ENCODE results near the gene SUSD4. TPM values are rescaled to one million over a fixed set of nuclear protein-coding genes. Genes with fewer than 3 reads are reported as not detected.

The SUSD4 gene
- total RNA-seq, 4 donors from 2014 or later: 0.73 to 8.4 TPM; not detected in 2

GRCh38 chr1:223273511-223273910 lies 90.5 kb downstream of the SUSD4 start:
- H3K27ac ChIP-seq: no peak overlapping the region
- intact Hi-C loops (cut with DNase I; ENCODE audit: low total_unique reads): no loop called here
- H3K4me3 ChIP-seq: no peak overlapping the region
- no peaks in the 10 kb centered on the region for H3K27me3 ChIP-seq
- no peaks in the 10 kb centered on the region for H3K36me3 ChIP-seq
- no peaks in the 10 kb centered on the region for H3K4me1 ChIP-seq
- H3K9me3 ChIP-seq: no peaks in the 10 kb centered on the region
- no peak for DNase-seq
- TF ChIP-seq CTCF (IDR thresholded peaks at IDR 0.05): no peak
- no peak for TF ChIP-seq POLR2A (IDR thresholded peaks at IDR 0.05)

- Histone ChIP-seq H3K4me1 (no peaks in the 10 kb centered on the region), H3K27me3 (no peaks in the 10 kb centered on the region), H3K4me3 (no peak overlapping the region), H3K27ac (no peak overlapping the region), H3K36me3 (no peaks in the 10 kb centered on the region), H3K9me3 (no peaks in the 10 kb centered on the region)
- no peak for TF ChIP-seq POLR2A (IDR thresholded peaks at IDR 0.05)
- no peak for TF ChIP-seq CTCF (IDR thresholded peaks at IDR 0.05)
- intact Hi-C loops (cut with DNase I; ENCODE audit: low total_unique reads): no loop called here
- DNase-seq: no peak
Measured at GRCh38 chr1:223271085-223271781, 92.7 kb downstream of the SUSD4 start.

DNA sequence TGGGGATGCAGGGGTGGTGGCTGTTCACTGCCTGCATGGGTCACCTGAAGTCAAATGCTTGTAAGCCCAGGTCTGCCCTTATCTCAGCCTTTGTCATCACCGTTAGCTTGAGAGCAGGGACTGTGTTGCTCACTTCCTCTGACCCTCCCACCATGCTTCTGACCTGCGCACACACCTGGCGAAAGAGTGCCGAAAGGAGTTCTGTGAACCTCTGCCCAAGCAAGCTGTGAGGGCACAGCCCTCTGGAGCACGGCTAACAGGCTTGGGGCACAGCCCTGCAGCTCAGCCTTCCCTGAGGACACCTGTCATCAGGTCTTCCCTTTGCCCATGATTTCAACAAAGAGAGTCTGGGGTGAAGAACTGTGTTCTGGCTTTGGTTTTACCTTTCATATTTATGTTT lies 93.8 kb downstream of the SUSD4 start:
- no peaks in the 10 kb centered on the region for H3K9me3 ChIP-seq
- no peaks in the 10 kb centered on the region for H3K27me3 ChIP-seq
- no peaks in the 10 kb centered on the region for H3K36me3 ChIP-seq
- no peak for DNase-seq
- H3K4me1 ChIP-seq: no peaks in the 10 kb centered on the region
- intact Hi-C loops (cut with DNase I; ENCODE audit: low total_unique reads): no loop called here
- no peak overlapping the region for H3K4me3 ChIP-seq
- no peak for TF ChIP-seq CTCF (IDR thresholded peaks at IDR 0.05)
- TF ChIP-seq POLR2A (IDR thresholded peaks at IDR 0.05): no peak
- no peak overlapping the region for H3K27ac ChIP-seq

DNA sequence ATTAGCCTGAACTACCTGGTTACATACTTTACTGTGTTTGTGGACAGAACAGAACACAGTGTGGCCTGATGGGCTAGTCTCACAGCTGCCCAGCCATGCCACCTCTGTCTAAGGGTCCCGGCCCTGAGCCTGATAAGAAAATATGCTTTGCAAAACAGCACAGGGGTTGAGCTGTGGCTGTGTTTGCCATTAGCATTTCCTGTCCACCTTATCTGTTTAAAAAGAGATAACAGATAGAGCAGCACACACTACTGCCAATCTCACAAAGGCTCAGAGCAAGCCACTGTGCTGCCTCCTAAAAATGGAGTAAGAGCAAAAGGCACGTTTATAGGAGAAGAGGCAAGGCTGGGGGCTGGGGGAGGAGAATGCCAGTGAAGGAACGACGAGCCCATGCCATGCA lies 95.0 kb downstream of the SUSD4 start:
- Histone ChIP-seq H3K9me3 (no peaks in the 10 kb centered on the region), H3K4me1 (no peaks in the 10 kb centered on the region), H3K27me3 (no peaks in the 10 kb centered on the region), H3K36me3 (no peaks in the 10 kb centered on the region), H3K4me3 (no peak overlapping the region), H3K27ac (no peak overlapping the region)
- intact Hi-C loops (cut with DNase I; ENCODE audit: low total_unique reads): no loop called here
- TF ChIP-seq POLR2A (IDR thresholded peaks at IDR 0.05) (no peak), CTCF (IDR thresholded peaks at IDR 0.05) (no peak)
- DNase-seq: no peak

- Histone ChIP-seq H3K27ac (no peak overlapping the region), H3K36me3 (no peaks in the 10 kb centered on the region), H3K9me3 (no peaks in the 10 kb centered on the region), H3K4me1 (no peaks in the 10 kb centered on the region), H3K27me3 (no peaks in the 10 kb centered on the region), H3K4me3 (no peak overlapping the region)
- DNase-seq: no peak
- TF ChIP-seq CTCF (IDR thresholded peaks at IDR 0.05) (no peak), POLR2A (IDR thresholded peaks at IDR 0.05) (no peak)
- intact Hi-C loops (cut with DNase I; ENCODE audit: low total_unique reads): no loop called here
Measured at GRCh38 chr1:223266632-223267172, 97.3 kb downstream of the SUSD4 start.

Data from uterus (tissue), 4 donors.